IPS-15b (cell line): ENCODE data around the gene ZNF32.
A peak's percentile ranks its signal among the peaks of the same experiment; 100 is the strongest.
"Not testable (repeated sequence)": the region's sequence is repeated elsewhere in the genome, so short reads cannot be mapped to it uniquely, and the experiment has no call there.

ENCODE experiments used
- H3K27me3 ChIP-seq: one replicate; pipeline ENCODE4 v1.6.1; 2013; ENCODE audit warnings: low read length; ENCODE audit not compliant: control insufficient read depth, insufficient read depth
- H3K36me3 ChIP-seq: one replicate; pipeline ENCODE4 v1.6.1; 2013; ENCODE audit warnings: low read length; ENCODE audit not compliant: control insufficient read depth, insufficient read depth
- H3K4me1 ChIP-seq: one replicate; pipeline ENCODE4 v1.6.1; 2013; ENCODE audit warnings: mild to moderate bottlenecking, low read length; ENCODE audit not compliant: control insufficient read depth, insufficient read depth
- H3K4me3 ChIP-seq: one replicate; pipeline ENCODE4 v1.5.1; 2013; ENCODE audit warnings: low read depth, low read length
- H3K9ac ChIP-seq: one replicate; pipeline ENCODE4 v1.6.1; 2013; ENCODE audit warnings: low read depth, mild to moderate bottlenecking, low read length
- H3K9me3 ChIP-seq: one replicate; pipeline ENCODE4 v1.6.1; 2013; ENCODE audit warnings: mild to moderate bottlenecking, low read length; ENCODE audit not compliant: control insufficient read depth, insufficient read depth

ZNF32 gene

GRCh38 chr10:43619368-43619767 lies 29.3 kb downstream of the ZNF32 start:
- Histone ChIP-seq H3K9ac (no peak overlapping the region), H3K36me3 (peaks cover 2% of the 10 kb centered on the region), H3K4me1 (no peaks in the 10 kb centered on the region), H3K4me3 (no peak overlapping the region), H3K9me3 (peaks cover 12% of the 10 kb centered on the region), H3K27me3 (no peaks in the 10 kb centered on the region)

DNA sequence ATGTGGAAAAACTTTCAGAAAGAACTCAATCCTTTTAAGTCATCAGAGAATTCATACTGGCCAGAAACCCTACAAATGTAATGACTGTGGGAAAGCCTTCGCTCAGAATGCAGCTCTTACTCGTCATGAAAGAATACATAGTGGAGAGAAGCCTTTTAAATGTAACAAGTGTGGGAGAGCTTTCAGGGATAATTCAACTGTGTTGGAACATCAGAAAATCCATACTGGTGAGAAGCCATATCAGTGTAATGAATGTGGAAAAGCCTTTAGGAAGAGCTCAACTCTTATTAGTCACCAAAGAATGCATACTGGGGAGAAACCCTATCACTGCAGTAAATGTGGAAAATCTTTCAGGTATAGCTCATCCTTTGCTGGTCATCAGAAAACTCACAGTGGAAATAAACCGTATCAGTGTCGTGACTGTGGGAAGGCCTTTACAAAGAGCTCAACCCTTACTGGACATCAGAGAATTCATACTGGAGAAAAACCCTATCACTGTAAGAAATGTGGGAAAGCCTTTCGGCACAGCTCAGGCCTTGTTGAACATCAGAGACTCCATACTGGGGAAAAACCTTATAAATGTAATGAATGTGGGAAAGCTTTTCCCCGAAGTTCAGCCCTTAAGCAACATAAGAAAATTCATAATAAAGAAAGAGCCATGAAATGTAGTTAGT lies 31.8 kb downstream of the ZNF32 start:
- Histone ChIP-seq H3K4me1 (no peaks in the 10 kb centered on the region), H3K9ac (no peak overlapping the region), H3K4me3 (no peak overlapping the region), H3K36me3 (peaks cover 2% of the 10 kb centered on the region), H3K27me3 (no peaks in the 10 kb centered on the region), H3K9me3 (peaks cover 14% of the 10 kb centered on the region)

GRCh38 chr10:43610636-43611035 lies 38.0 kb downstream of the ZNF32 start:
- Histone ChIP-seq H3K9ac (no peak overlapping the region), H3K36me3 (peaks cover 2% of the 10 kb centered on the region), H3K4me1 (no peaks in the 10 kb centered on the region), H3K27me3 (peaks cover 6% of the 10 kb centered on the region), H3K9me3 (peaks cover 6% of the 10 kb centered on the region), H3K4me3 (no peak overlapping the region)

- no peaks in the 10 kb centered on the region for H3K9me3 ChIP-seq
- no peak overlapping the region for H3K9ac ChIP-seq
- peak overlapping the region; percentile 67 for H3K4me3 ChIP-seq
- peaks cover 14% of the 10 kb centered on the region for H3K27me3 ChIP-seq
- peaks cover 2% of the 10 kb centered on the region for H3K36me3 ChIP-seq
- H3K4me1 ChIP-seq, result no peaks in the 10 kb centered on the region
Measured at GRCh38 chr10:43607199-43607573, 41.5 kb downstream of the ZNF32 start.

DNA sequence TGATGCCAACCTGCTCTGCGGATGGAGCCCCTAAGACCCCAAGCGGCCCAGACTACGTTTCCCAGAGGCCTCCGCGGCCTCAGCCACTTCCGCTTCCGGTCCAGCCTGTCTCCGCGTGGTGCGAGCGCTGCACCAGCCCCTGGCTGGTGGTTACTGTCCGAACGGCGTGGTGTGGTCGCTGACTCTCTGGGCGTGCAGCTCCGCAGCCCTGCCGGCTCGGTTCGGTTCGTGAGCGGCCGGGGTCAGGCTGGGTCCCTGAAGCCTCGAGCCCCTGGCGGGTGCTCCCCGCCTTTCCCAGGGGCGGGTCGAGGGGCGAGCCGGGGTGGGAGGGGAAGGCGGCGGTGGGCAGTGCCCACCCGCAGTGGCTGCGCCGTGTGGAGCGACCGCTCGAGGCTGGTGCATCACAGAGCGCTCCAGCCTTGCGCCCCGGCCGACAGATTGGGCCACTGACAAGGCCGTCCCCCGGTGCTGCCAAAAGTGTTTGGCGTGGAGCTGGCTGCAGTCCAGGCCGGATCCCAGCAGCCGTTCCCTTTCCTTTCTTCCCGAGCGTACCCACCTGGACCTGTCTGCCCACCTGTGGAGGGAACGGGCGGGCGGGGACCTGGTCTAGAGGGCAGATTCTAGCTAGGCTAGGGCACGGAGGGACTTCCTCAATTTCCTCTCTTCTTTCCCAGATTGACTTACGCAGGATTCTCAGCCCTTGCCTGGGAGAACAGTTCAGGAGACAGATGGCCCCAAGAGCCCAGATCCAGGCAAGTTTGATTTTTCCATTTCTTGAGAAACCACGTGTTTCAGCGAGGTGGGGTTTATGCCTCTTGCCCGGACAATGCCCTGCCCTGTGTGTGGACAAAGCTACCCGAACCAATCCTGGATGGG lies 42.1 kb downstream of the ZNF32 start, which contains the start of gene ZNF485:
Gene ZNF485, plus strand, starts transcription at position 116 of the 876 bp plus-strand sequence. Its CDS starts 613 bp downstream, at position 729.
- H3K9me3 ChIP-seq, result no peaks in the 10 kb centered on the region
- H3K36me3 ChIP-seq, result peaks cover 2% of the 10 kb centered on the region
- peak within 1 kb of the TSS; percentile 47 for H3K9ac ChIP-seq
- H3K4me3 ChIP-seq, result peak within 1 kb of the TSS; percentile 67
- H3K4me1 ChIP-seq, result no peaks in the 10 kb centered on the region
- peaks cover 14% of the 10 kb centered on the region for H3K27me3 ChIP-seq

- peaks cover 2% of the 10 kb centered on the region for H3K36me3 ChIP-seq
- H3K4me3 ChIP-seq, result peak overlapping the region; percentile 67
- no peak overlapping the region for H3K9ac ChIP-seq
- no peaks in the 10 kb centered on the region for H3K9me3 ChIP-seq
- H3K27me3 ChIP-seq, result peaks cover 14% of the 10 kb centered on the region
- no peaks in the 10 kb centered on the region for H3K4me1 ChIP-seq
Measured at GRCh38 chr10:43605850-43606322, 42.8 kb downstream of the ZNF32 start.

- H3K9me3 ChIP-seq, H3K4me1 ChIP-seq, H3K27me3 ChIP-seq: not testable (repeated sequence)
Measured at GRCh38 chr10:43601576-43601975, 47.1 kb downstream of the ZNF32 start.

DNA sequence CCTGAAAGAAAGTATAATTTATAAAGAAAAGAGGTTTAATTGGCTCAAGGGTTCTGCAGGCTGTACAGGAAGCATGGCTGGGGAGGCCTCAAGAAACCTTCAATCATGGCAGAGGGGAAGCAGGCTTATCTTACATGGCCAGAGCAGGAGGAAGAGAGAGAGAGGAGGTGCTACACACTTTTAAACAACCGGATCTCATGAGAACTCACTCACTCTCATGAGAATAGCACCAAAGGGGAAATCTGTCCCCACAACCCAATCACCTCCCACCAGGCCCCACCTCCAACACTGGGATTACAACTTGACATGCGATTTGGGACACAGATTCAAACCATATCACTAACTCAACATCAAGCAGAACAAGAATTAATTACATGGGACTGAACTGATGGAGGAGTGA lies 49.3 kb downstream of the ZNF32 start:
- H3K27me3 ChIP-seq, result peaks cover 3% of the 10 kb centered on the region
- no peak overlapping the region for H3K4me3 ChIP-seq
- H3K36me3 ChIP-seq, result no peaks in the 10 kb centered on the region
- peaks cover under 1% of the 10 kb centered on the region for H3K9me3 ChIP-seq
- H3K4me1 ChIP-seq, result no peaks in the 10 kb centered on the region
- no peak overlapping the region for H3K9ac ChIP-seq

More at GRCh38 chr10:43601576-43601975, 47.1 kb downstream of the ZNF32 start:
- not testable (repeated sequence) for H3K9ac ChIP-seq, H3K4me3 ChIP-seq, H3K36me3 ChIP-seq

GRCh38 chr10:43598446-43598845 lies 50.2 kb downstream of the ZNF32 start:
- Histone ChIP-seq H3K36me3 (no peaks in the 10 kb centered on the region), H3K4me3 (no peak overlapping the region), H3K27me3 (peaks cover 2% of the 10 kb centered on the region), H3K9ac (no peak overlapping the region), H3K9me3 (peaks cover 8% of the 10 kb centered on the region), H3K4me1 (no peaks in the 10 kb centered on the region)

GRCh38 chr10:43596546-43596945 lies 52.1 kb downstream of the ZNF32 start:
- Histone ChIP-seq H3K9ac (no peak overlapping the region), H3K9me3 (peaks cover 8% of the 10 kb centered on the region), H3K4me1 (no peaks in the 10 kb centered on the region), H3K27me3 (no peaks in the 10 kb centered on the region), H3K4me3 (no peak overlapping the region), H3K36me3 (no peaks in the 10 kb centered on the region)

GRCh38 chr10:43595739-43596298 lies 52.9 kb downstream of the ZNF32 start:
- Histone ChIP-seq H3K36me3 (no peaks in the 10 kb centered on the region), H3K9ac (no peak overlapping the region), H3K4me1 (no peaks in the 10 kb centered on the region), H3K4me3 (no peak overlapping the region), H3K27me3 (no peaks in the 10 kb centered on the region), H3K9me3 (peaks cover 8% of the 10 kb centered on the region)
